Activated CD4-positive, alpha-beta T cell treated with anti-CD3 and anti-CD28 coated beads, Interleukin-2, amount 50 U/mL, for 48 hours (primary cell): Measurements from ENCODE around the gene IFNL1.
"Not testable (repeated sequence)": the region's sequence is repeated elsewhere in the genome, so short reads cannot be mapped to it uniquely, and the experiment has no call there.

Experiments
- DNase-seq, 2 experiments: peaks; one replicate each; pipeline ENCODE4 v3.0.0-alpha.2; 2020

The IFNL1 gene

DNA sequence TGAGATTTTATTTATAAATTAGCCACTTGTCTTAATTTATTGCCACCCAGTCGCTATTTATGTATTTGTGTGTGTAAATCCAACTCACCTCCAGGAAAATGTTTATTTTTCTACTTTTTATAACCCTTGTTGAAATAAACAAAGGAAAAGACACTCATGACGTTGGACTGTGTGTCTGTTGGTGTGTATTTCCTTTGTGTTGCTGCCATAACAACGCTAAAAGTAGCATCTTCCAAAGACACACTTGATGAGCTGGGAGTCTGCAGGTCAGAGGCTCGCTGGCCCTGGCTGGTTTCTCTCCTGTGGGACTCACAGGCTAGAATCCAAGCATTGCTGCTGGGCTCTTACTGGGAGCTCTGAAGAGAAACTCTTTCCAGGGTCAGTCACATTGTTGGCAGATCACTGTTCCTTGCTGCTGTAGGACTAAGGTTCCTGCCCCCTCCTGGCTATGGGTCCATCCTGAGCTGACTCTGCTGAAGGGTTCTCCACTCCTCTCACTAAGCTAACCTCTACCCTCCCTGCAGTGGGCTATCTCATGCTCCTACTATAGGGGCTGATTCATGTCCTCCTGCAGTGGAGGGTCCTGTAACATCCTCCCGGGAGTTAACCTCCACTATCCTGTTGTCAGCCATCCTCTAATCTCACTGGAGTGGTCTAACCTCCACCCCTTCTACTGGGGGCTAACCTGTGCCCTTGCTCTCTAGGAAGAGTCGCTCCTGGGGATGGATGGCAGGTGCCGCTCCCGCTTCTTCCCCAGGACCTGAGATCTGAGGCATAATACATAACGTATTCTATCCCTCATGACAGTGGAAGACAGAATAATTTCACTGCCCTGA, 26.0 kb upstream of the IFNL1 start:
- no peak for DNase-seq

DNA sequence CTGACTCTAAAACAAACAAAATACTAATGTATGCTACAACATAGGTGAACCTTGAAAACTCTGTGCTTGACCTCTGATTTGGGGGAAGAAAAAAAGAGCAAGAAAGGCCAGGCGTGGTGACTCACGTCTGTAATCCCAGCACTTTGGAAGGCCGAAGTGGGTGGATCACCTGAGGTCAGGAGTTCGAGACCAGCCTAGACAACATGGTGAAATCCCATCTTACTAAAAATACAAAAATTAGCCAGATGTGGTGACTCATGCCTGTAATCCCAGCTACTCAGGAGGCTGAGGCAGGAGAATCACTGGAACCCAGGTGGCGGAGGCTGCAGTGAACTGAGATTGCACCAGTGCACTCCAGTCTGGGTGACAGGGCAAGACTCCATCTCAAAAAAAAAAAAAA, 22.3 kb upstream of the IFNL1 start:
- not testable (repeated sequence) for DNase-seq

DNA sequence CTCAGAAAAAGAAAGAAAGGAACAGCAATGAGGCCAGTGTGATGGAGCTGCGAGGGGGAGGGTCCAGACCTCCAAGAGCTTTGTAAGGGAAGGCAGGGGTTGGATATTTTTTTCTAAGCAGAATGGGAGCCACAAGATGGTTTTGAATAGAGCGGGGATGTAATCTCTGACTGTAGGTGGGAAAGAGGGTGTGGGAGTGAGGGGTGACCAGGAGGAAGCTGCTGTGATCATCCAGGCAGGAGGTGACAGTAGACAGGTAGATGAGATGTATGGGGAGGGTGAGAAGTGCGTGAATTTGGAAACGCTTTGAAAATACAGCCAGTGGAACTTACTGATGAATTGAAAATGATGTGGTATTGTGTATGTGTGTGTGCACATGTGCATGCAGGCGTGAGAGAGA, 20.6 kb upstream of the IFNL1 start:
- DNase-seq: no peak

DNA sequence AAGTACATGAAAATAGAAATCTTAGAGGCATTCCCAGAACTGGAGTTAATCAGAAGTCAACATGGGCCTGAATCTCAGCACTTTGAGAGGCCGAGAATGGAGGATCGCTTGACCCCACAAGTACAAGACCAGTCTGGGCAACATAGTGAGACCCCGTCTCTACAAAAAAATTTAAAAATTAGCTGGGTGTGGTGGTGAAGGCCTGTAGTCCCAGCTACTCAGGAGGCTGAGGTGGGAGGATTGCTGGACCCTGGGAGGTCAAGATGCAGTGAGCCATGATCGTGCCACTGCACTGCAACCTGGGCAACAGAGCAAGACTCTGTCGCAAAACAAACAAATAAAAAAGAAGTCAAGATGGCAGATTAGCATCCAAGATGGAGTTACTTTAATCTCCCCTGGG, 19.5 kb upstream of the IFNL1 start:
- DNase-seq: no peak

DNA sequence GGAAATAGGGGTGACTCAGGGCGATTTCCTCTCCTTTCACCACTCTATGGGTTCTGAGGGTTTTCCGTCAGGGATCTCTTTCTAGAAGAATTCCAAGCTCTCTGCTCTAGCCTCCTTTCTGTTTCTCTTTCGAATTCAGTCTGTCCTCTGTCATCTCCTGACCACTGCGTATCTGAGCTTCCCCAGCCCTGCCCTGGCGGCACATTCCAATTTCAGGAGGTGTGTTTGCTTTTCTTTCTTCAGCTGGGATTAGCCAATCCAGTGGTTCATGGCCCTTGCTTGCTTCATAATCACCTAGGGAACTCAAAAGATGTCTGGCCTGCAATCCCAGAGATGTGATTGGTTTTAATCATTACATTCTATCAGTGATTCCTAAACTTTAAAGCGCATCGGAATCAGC, 18.6 kb upstream of the IFNL1 start:
- DNase-seq: no peak

DNA sequence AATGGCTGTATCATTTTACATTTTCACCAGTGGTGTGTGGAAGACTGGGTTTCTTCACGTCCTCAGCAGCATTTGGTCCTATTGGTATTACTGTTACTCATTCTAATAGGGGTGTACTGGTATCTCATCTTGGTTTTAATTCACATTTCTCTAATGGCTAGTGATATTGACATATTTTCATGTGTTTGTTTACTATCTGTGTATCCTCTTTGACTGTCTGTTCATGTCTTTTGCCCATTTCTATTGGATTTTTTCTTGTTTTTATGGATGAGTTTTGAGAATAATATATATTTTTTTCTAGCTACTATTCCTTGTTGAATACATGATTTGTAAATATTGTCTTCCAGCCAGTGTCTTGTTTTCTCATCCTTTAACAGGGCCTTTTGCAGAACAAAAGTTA, 14.2 kb upstream of the IFNL1 start:
- DNase-seq: no peak

DNA sequence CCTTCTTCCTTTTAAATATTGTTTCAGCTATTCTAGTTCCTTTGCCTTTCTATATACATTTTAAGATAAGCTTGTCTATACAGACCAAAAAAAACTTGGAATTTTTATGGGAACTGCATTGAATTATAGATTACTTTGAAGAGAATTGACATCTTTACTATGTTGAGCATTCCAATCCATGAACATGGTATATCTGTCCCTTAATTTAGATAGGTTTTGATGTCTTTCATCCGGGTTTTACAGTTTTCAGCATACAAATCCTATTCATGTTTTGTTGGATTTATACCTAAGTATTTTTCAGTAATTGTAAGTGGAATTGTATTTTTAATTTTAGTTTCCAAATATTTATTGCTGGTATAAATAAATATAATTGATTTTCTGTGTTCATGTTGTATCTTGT, 12.2 kb upstream of the IFNL1 start:
- DNase-seq: no peak

DNA sequence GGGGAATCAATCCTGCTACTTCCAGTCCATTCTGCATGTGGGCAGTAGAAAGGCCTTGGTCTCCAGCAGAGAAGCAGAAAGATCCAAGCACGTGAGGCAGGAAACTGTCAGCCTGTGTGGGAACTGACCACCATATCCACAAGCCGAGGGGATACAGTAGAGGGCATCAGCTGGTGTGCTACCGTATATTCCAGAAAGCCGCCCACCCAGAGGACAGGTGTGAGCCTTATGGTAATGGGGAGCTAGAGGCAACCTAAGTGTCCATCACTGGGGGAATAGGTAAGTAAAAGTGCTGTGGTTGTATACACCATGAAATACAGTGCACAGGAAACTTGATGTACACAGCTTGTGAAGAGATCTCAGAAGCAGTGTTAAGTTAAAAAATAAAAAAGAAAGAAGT, 2.8 kb upstream of the IFNL1 start:
- DNase-seq: no peak

DNA sequence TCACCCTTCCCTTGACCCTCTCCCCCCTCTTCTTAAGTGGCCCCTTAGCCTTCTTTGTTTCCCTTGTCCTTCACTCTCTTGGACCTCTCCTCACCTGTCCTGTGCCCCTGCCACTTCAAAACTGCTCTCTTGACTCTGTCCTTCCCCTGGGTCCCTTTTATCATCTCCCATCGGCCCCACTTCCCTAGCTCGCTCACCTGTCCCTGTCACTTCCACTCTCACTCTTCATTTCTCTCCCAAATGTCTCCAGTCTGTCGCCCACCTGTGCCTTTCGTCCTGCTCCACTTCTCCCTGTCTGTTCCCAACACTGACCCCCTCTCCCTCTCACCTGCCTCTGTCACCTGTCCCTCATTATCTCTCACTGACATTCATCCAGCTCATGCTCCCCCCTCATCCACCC, 699 bp downstream of the IFNL1 start:
- no peak for DNase-seq

DNA sequence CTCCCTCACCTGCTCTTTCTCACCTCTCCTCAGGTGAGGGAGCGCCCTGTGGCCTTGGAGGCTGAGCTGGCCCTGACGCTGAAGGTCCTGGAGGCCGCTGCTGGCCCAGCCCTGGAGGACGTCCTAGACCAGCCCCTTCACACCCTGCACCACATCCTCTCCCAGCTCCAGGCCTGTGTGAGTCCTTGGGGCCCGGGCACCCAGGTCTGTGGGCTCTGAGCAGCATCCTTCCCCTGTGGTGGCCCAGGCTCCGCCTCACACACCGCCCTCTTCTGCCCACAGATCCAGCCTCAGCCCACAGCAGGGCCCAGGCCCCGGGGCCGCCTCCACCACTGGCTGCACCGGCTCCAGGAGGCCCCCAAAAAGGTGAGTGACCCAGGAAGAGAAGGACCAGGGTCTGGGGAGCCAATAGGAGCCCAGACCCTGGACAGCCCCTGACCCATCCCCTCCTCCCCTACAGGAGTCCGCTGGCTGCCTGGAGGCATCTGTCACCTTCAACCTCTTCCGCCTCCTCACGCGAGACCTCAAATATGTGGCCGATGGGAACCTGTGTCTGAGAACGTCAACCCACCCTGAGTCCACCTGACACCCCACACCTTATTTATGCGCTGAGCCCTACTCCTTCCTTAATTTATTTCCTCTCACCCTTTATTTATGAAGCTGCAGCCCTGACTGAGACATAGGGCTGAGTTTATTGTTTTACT, 1.9 kb downstream of the IFNL1 start:
- DNase-seq: peak; percentile 44 to 49

DNA sequence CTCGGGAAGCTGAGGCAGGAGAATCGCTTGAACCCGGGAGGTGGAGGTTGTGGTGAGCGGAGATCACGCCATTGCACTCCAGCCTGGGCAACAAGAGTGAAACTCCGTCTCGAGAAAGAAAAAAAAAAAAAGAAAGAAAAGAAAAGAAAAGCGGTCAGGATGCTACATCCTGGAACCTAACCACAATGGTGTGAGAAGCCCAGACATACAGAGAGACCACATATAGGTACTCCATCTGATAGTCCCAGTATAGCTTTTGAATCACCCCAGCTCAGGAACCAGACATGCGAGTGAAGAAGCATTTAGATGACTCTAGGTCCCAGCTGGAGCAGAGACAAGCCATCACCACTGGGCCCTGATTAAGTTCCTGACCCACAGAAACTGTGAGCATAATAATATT, 3.2 kb downstream of the IFNL1 start:
- DNase-seq: no peak

DNA sequence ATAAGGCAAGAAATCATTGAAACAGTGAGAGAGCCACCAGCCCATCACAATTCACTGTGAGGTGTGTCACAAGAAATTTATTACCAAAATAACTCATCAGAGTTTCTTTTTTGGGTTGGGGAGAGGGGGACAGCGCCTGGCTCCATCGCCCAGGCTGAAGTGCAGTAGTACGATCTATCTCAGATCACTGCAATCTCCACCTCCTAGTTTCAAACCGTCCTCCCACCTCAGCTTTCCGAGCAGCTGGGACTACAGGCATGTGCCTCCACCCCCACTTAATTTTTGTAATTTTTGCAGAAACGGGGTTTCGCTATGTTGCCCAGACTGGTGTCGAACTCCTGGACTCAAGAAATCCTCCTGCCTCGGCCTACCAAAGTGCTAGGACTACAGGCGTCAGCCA, 3.6 kb downstream of the IFNL1 start:
- DNase-seq: no peak

DNA sequence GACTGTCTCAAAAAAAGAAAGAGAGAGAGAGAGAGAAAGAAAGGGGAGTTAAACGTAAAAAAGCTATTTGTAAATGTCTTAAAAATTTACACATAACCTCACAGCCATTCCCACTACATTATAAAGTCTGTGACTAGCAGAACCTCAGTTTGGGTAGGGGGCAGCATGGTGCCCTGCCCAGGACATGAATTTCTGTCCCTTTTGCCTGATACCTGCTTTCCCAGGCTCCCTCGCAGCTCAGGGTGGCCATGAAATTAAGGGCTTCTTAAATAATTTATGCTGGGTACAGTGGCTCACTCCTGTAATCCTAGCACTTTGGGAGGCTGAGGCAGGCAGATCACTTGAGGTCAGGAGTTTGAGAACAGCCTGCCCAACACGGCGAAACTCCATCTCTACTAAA, 4.8 kb downstream of the IFNL1 start:
- no peak for DNase-seq

DNA sequence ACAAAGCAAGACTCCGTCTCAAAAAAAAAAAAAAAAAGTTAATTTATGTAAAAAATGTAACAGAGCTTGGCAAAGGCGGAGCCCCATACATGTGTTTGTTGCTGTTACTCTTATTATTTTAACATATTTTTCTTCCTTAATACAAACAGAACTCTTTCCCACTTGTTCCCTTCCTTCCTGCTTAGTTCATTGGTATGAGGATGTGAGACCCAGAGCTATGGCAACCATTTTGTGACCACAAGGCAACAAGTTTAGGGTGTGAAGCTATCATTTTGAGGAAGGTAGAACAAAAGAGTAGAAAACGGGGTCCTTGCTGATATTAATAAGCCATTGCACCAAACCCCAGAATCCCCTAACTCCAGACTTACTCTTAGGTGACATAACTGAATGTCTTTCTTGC, 5.4 kb downstream of the IFNL1 start:
- DNase-seq: no peak

DNA sequence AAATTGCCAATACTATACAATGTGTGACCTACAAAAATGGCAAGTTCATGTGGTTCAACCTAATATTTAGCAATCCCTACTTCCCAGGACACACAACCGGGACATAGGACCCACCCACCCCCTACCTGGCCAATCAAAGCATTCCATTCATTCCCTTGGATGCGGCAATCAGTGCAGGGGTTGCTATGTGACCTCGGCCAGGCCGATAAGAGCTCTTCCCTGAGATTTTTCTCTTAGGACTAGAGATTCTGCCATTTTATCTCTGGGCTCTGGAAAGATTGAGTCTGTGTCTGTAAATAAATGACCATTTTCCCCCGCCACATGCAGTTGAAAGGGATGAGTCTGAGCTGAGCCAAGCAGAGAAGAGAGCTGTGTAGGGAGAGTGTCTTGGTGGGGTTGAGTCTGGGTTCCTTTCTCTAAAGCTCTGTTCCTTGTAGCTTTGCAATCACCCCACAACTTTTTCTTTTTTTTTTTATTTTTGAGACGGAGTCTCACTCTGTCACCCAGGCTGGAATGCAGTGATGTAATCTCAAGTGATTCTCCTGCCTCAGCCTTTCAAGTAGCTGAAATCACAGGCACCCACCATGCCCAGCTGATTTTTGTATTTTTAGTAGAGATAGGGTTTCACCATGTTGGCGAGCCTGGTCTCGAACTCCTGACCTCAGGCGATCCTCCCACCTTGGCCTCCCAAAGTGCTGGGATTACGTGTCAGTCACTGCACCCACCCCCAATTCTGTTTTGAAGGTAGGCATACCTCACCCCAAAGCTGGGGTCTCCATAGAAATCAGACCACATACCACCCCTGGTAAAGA, 7.4 kb downstream of the IFNL1 start:
- no peak for DNase-seq

DNA sequence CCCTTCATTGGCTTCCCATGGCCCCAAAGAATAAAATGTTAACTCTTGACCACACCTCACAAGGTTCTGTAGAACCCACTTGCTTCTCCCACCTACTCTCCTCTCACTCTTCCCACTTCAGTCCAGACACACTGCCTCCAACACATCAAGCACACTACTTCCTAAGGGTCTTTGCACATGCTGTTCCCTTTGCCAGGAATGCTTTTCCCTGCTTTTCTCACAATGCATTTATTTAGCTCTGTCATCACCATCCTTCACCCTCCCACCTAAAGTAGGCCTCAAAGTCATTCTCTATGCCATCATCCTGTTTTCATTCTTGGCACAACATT, 7.9 kb downstream of the IFNL1 start:
- DNase-seq: no peak

DNA sequence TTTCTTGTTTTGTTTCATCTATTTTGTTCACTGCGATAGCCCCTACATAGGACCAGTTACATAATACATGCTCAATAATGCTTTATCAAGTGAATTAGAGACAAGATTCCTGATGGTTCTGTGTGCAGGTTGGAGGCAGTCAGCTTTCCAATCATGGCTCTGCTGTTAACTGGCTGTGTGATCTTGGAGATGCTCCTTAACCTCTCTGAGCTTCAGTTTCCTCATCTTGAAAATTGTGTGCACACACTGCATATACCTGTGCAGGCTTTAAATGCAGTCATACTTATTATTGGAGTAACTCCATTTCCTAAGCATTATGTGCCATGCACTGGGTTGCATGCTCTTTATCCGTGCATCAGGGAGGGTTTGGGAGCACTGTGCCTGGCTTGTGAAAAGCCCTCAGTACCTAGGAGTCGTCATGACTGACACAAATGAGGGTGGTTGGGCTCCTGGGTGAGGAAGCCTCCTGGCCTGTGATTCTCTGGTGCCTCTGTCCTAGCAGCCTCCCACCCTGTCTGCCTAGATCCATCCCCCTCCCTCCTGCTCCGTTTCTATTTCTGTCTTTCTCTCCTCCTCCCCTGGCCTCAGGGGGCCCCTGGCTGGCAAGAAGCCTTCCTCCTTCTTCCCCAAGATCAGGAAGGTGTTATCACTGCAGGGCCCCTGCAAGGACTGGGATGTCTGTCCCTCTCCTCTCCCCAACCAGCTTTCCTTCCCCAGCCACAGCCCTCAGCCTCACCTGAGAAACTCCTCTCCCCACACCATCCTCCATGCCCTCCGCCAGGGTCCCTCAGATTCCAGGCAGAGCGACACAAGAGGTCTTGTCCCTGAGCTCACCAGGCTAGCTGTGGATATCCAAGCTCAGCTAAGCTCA, 8.7 kb downstream of the IFNL1 start:
- DNase-seq: no peak

DNA sequence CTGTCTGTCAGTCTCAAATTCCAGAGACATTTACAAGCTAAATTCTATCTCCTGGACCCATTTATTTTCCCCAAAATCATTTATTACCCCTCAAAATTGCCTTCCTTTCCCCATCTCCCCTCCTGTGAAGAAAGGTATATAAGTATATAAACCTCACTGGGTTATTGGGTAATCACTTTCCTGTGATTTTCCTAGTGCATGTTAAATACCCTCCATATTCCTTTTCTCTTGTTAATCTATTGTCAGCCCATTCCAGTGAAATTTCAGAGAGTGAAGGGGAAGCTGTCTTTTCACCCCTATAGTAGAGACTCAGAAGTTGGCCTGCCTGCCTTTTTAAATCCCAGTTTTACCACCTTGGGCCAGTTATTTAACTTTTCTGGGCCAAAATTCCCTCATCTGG, 9.9 kb downstream of the IFNL1 start:
- DNase-seq: no peak

DNA sequence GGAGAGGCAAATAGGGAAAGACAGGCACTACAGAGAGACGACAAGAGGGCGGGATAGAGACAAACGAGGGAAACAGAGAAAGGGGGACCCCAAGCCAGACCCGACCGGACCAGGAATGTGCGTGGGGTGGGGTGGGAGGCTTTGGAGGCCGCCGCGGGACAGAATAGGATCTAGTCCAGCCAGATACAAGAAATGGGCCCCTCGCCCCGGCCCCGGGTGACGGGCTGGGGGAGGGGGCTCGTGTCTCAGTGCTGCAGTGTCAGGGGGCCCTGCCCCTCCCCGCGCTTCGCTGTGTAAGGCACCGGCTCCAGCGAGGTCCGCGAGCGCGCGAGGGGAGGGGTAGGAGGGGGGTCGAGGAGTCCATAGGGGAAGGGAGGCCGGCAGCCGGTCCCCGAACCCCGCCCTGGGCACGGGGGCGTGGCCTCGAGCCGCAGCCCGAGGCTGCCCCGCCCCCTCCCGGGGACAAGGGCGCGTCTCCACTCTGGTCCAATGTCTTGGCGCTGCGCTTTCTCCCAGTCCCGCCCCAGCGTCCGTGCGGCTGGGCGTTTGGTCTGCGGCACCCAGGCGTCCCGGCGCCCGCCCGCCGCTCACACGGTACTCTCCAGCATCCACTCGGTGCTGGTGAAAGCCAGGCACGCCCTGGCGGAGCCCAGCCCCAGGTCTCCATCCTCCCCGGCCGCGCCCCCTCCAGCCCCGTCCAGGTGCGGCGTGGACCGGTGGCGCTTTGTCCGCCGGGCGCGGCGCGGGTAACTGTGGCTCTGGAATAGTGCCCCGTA, 11.0 kb downstream of the IFNL1 start:
- DNase-seq: no peak

DNA sequence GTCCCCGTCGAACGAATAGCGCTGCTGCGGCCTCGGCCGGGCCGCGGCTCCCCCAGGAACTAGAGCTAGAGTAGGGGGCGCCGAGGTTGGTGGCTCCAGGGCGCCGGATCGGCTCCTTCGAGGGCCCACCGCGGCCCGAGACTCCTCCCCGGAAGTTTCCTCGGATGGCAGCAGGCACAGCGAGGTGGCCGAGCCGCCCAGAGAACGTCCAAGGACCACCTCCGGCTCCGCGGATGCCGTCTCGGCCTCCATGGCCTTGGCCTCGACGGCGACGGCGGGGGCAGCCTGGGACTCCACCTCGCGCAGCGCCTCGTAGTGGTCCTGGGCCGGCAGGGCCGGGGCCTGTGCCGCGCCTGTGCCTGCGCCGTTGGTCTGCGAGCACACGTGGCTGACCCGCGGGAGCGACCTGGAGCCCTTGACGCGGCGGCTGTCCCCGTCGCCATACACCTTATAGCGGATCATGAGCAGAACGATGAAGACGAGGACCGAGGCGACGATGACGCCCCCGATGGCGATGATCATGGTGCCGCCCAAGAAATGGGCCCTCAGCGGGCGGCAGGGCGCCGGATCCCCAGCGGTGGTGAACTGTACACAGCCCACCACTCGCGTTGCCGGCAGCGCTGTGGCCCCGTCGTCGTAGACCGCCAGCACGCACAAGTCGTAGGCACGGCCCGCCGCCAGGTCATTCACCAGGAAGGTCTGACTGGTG, 11.8 kb downstream of the IFNL1 start:
- DNase-seq: no peak

DNA sequence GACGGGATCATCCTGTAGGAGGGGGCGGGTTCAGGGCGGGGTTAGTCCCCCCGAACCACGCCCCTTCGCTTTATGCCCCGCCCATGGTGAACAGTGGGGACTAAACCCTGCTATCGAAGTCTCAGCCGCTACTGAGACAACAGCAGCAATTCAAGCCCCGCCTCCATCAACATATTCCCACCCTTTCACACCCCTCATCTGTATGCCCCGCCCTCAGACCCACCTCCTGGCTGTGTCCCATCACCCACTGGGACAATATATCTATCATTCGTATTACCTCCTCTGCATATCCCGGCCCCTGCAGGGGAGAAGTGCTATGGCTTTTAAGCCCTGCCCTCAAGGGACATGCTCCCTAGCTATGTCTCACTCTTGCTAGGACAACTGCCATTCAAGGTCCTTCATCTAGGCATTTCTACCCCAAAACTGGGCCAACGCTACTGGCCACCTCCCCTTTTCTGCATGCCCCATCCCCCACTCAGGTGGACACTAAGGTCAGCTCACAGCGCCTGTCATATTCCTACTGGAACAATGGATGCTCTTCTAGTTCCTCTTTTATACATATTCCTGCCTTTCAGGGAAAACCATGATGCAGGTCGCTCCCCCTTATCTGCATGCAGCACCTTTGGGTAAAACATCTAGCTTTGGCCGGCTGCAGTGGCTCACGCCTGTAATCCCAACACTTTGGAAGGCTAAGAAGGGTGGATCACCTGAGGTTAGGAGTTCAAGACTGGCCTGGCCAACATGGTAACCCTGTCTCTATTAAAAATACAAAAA, 12.5 kb downstream of the IFNL1 start:
- no peak for DNase-seq
